Effector memory CD8-positive, alpha-beta T cell (primary cell): Measurements from ENCODE around the gene NUDCD2.
"Not testable (repeated sequence)": the region's sequence is repeated elsewhere in the genome, so short reads cannot be mapped to it uniquely, and the experiment has no call there.

Experiments used
- ATAC-seq: fragments of 150-1000 bp; cut with Tn5 transposase; replicated peaks from 2 replicates; pipeline ENCODE4 v1.10.0; 2021; ENCODE audit warnings: mild to moderate bottlenecking, moderate library complexity
- DNase-seq, 3 experiments: peaks; one replicate each; pipeline ENCODE4 v3.0.0; 2021
- H3K27ac Mint-ChIP-seq, 2 donors: one replicate each; pipeline ENCODE4 v1.8.0; 2022; ENCODE audit warnings: mild to moderate bottlenecking in 2 of 2, mixed read lengths in 2 of 2, moderate library complexity in 2 of 2
- H3K27me3 Mint-ChIP-seq, 2 donors: one replicate each; pipeline ENCODE4 v1.8.0; 2022; ENCODE audit warnings: mixed read lengths in 2 of 2
- H3K36me3 Mint-ChIP-seq: one replicate; pipeline ENCODE4 v1.8.0; 2022; ENCODE audit warnings: mild to moderate bottlenecking, moderate library complexity, mixed read lengths; ENCODE audit not compliant: insufficient read depth
- H3K4me1 Mint-ChIP-seq, 2 donors: one replicate each; pipeline ENCODE4 v1.8.0; 2022; ENCODE audit warnings: low read depth in 2 of 2, mixed read lengths in 2 of 2
- H3K4me3 Mint-ChIP-seq, 2 donors: one replicate each; pipeline ENCODE4 v1.8.0; 2022; ENCODE audit warnings: mild to moderate bottlenecking in 2 of 2, mixed read lengths in 2 of 2, moderate library complexity in 2 of 2
- H3K9me3 Mint-ChIP-seq, 2 donors: one replicate each; pipeline ENCODE4 v1.8.0; 2022; ENCODE audit warnings: mixed read lengths in 2 of 2

The NUDCD2 gene

GRCh38 chr5:163401271-163401670 lies 58.6 kb downstream of the NUDCD2 start:
- H3K36me3 Mint-ChIP-seq: no peaks in the 10 kb centered on the region
- ATAC-seq (no peak), DNase-seq (no peak)
- no peaks in the 10 kb centered on the region for H3K9me3 Mint-ChIP-seq
- H3K27ac Mint-ChIP-seq: no peak overlapping the region
- no peaks in the 10 kb centered on the region for H3K4me1 Mint-ChIP-seq
- peaks cover 26 to 34% of the 10 kb centered on the region in 2 donors for H3K27me3 Mint-ChIP-seq
- H3K4me3 Mint-ChIP-seq: no peak overlapping the region

- no peaks in the 10 kb centered on the region for H3K9me3 Mint-ChIP-seq
- no peaks in the 10 kb centered on the region for H3K4me1 Mint-ChIP-seq
- ATAC-seq: no peak
- H3K4me3 Mint-ChIP-seq: no peak overlapping the region
- DNase-seq: no peak
- no peak overlapping the region for H3K27ac Mint-ChIP-seq
- no peaks in the 10 kb centered on the region for H3K36me3 Mint-ChIP-seq
- H3K27me3 Mint-ChIP-seq: peaks cover 35 to 45% of the 10 kb centered on the region in 2 donors
Measured at GRCh38 chr5:163399923-163400322, 60.0 kb downstream of the NUDCD2 start.

GRCh38 chr5:163397354-163397753 lies 62.5 kb downstream of the NUDCD2 start:
- Mint-ChIP-seq H3K27ac (no peak overlapping the region), H3K9me3 (no peaks in the 10 kb centered on the region), H3K4me1 (no peaks in the 10 kb centered on the region), H3K4me3 (no peak overlapping the region), H3K36me3 (no peaks in the 10 kb centered on the region), H3K27me3 (peaks cover 52 to 57% of the 10 kb centered on the region in 2 donors)
- no peak for ATAC-seq
- DNase-seq: no peak

- H3K4me3 Mint-ChIP-seq, ATAC-seq, H3K9me3 Mint-ChIP-seq, H3K4me1 Mint-ChIP-seq, H3K36me3 Mint-ChIP-seq, H3K27ac Mint-ChIP-seq, DNase-seq: not testable (repeated sequence)
- peaks cover 57 to 58% of the 10 kb centered on the region in 2 donors for H3K27me3 Mint-ChIP-seq
Measured at GRCh38 chr5:163396818-163397340, 63.0 kb downstream of the NUDCD2 start.
